ENCODE measurements around the gene HDAC9. TPM values are rescaled to one million over a fixed set of nuclear protein-coding genes. Genes with fewer than 3 reads are reported as not detected.
A peak's percentile ranks its signal among the peaks of the same experiment; 100 is the strongest.

The HDAC9 gene
- total and polyA plus RNA-seq, 12 donors = 2.6 to 23.1 (median 7.5) TPM

- intact Hi-C loops (cut with DNase I) = loop anchor here (5.0 to 10.0 kb wide), 2 partner anchors 65 to 67 kb away; no protein-coding TSS in a partner anchor
- no peaks in the 10 kb centered on the region for H3K36me3 ChIP-seq (replicated peaks in 1 of 2)
- H3K4me1 ChIP-seq (replicated peaks in 1 of 2) = no peaks in the 10 kb centered on the region
- DNase-seq = no peak
- H3K27me3 ChIP-seq = no peaks in the 10 kb centered on the region
- WGBS, 4 donors = 33 to 45% (median 38%) methylated on average over 1 of the region's 1 CpG
- no peak overlapping the region for H3K4me3 ChIP-seq
- H3K9me3 ChIP-seq (replicated peaks in 1 of 3) = peaks cover 0 to 11% (median 0%) of the 10 kb centered on the region in 3 donors
- H3K27ac ChIP-seq = no peak overlapping the region
- no peak for TF ChIP-seq CTCF (IDR thresholded peaks at IDR 0.05)
- no peak for TF ChIP-seq POLR2A (IDR thresholded peaks at IDR 0.05)
These were observed 102.2 kb downstream of the HDAC9 start for GRCh38 chr7:18597754-18598153.

GRCh38 chr7:18607025-18607424 lies 111.5 kb downstream of the HDAC9 start:
- intact Hi-C loops (cut with DNase I) = no loop called here
- 64 to 78% (median 71%) methylated on average over 1 of the region's 1 CpG for WGBS, 4 donors
- no peaks in the 10 kb centered on the region for H3K4me1 ChIP-seq (replicated peaks in 1 of 2)
- H3K4me3 ChIP-seq = no peak overlapping the region
- no peaks in the 10 kb centered on the region for H3K27me3 ChIP-seq
- no peak for DNase-seq
- TF ChIP-seq CTCF (IDR thresholded peaks at IDR 0.05) (no peak), POLR2A (IDR thresholded peaks at IDR 0.05) (no peak)
- no peaks in the 10 kb centered on the region for H3K36me3 ChIP-seq (replicated peaks in 1 of 2)
- H3K9me3 ChIP-seq (replicated peaks in 1 of 3) = peaks cover 0 to 15% (median 5%) of the 10 kb centered on the region in 3 donors
- H3K27ac ChIP-seq = no peak overlapping the region

GRCh38 chr7:18610331-18610948 lies 114.9 kb downstream of the HDAC9 start:
- intact Hi-C loops (cut with DNase I) = no loop called here
- peak in 2 of 7 donors; percentile 9 to 27 for DNase-seq
- no peaks in the 10 kb centered on the region for H3K36me3 ChIP-seq (replicated peaks in 1 of 2)
- no peaks in the 10 kb centered on the region for H3K9me3 ChIP-seq (replicated peaks in 1 of 3)
- H3K27ac ChIP-seq = no peak overlapping the region
- 55 to 63% (median 56%) methylated on average over 8 of the region's 8 CpGs for WGBS, 4 donors
- TF ChIP-seq POLR2A (IDR thresholded peaks at IDR 0.05) (no peak), CTCF (IDR thresholded peaks at IDR 0.05) (peak in 5 of 6 experiments; percentile 24 to 45 (median 28))
- H3K4me3 ChIP-seq = no peak overlapping the region
- no peaks in the 10 kb centered on the region for H3K27me3 ChIP-seq
- H3K4me1 ChIP-seq (replicated peaks in 1 of 2) = no peaks in the 10 kb centered on the region

GRCh38 chr7:18614841-18615240 lies 119.3 kb downstream of the HDAC9 start:
- intact Hi-C loops (cut with DNase I) = no loop called here
- H3K4me1 ChIP-seq (replicated peaks in 1 of 2) = no peaks in the 10 kb centered on the region
- TF ChIP-seq POLR2A (IDR thresholded peaks at IDR 0.05) (no peak), CTCF (IDR thresholded peaks at IDR 0.05) (no peak)
- DNase-seq = no peak
- H3K4me3 ChIP-seq = no peak overlapping the region
- no peaks in the 10 kb centered on the region for H3K9me3 ChIP-seq (replicated peaks in 1 of 3)
- no peaks in the 10 kb centered on the region for H3K27me3 ChIP-seq
- H3K27ac ChIP-seq = no peak overlapping the region
- H3K36me3 ChIP-seq (replicated peaks in 1 of 2) = no peaks in the 10 kb centered on the region

All from adrenal gland (tissue), 12 donors.